HG03575 (cell line): ENCODE results near the gene ROCK2.

ENCODE experiments used
- ATAC-seq: cut with Tn5 transposase; IDR thresholded peaks from one replicate; pipeline ENCODE4 v1.9.1; 2021; ENCODE audit not compliant: unreplicated experiment, insufficient number of reproducible peaks, low FRiP score; ENCODE audit errors: extremely low read depth

Gene ROCK2

DNA sequence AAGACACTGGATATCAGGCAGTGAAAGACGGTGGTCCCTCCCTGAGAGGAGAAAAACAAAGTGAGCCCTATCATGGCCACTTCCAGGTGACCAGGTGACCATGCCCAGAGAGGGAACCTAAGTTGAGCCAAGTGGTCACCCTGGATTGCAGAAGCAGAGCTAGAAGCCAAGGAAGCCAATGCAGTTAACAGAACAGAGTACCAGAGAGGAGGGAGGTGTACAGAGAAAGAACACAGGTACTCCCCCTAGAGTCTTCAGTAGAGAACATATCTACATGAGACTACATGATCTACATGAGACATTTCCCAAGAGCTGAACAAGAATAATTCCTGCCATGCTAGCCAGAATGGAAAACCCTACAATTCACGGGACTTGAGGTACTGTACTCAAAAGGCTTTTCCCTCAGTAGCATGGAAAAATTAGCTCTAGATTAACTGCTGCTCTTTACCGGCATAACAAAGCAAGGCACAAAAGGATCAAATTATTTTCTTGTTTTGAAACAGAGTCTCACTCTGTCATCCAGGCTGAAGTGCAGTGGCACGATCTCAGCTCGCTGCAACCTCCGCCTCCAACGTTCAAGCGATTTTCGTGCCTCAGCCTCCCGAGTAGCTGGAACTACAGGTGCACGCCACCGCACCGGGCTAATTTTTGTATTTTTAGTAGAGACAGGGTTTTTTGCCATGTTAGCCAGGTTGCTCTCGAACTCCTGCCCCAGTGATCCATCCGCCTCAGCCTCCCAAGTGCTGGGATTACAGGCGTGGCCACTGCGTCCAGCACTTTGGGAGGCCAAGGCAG lies 23.5 kb downstream of the ROCK2 start:
- ATAC-seq, result no peak

DNA sequence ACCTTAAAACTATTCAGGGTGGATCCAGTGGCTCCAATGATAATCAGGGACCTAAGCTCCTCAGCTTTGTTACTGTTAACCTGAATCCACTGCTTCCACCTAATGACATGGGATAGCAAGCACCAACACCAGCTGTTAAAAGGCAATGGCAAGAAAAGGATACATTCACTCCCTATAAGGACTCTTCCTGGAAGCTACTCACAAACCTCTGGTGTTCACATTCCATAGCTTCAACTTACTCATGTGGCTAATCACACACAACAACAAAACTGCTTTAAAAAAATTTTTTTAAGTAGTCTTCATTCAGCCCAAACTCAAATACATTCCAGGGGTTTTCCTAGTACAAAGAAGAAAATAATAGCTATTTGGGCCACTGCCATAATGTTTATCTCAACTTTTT lies 24.5 kb downstream of the ROCK2 start:
- no peak for ATAC-seq

DNA sequence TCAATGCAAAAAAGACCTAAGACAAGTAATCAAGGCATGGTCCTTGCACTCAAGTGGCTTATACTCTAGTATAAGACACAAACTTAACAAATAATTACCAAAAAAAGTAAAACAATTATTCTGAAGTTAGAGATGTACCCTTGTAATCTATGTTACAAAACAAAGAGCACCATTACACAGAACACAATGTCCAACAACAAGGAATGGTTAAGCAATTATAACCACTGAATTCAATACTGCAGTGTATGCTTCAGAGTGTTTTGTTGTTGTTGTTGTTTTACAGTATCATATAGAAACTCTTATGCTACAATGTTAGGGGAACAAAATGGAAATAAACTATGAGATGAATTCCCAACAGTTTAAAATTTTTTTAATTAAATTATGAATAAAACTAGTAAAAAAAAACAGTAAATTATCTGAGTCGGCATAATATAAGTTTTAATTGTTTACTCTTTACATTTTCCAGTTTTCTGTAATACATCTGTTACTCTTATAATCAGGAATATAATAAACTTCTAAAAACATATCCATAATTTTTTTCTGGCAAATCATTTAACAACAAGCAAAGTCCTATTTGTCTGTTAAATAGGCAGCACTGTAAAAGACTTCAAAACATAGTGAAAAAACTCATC lies 29.2 kb downstream of the ROCK2 start:
- ATAC-seq, result no peak

DNA sequence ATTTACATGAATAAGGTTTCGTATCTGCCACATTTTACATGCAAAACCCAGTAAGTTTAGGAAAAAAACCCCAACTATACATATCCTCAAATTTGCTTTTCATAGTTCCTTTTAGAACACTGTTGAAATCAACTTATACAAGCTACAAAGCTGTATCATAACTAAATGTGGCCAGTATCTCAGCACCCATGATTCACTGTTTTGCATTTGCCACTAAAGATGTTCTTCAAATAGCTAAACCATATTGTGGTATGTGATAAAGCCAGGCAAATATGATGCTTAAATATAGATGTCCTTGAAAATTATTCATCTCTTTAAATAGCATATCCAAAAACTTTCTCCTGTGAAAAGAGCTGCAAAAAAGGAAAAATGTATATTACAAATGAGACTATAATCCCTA lies 29.9 kb downstream of the ROCK2 start:
- ATAC-seq, result no peak

DNA sequence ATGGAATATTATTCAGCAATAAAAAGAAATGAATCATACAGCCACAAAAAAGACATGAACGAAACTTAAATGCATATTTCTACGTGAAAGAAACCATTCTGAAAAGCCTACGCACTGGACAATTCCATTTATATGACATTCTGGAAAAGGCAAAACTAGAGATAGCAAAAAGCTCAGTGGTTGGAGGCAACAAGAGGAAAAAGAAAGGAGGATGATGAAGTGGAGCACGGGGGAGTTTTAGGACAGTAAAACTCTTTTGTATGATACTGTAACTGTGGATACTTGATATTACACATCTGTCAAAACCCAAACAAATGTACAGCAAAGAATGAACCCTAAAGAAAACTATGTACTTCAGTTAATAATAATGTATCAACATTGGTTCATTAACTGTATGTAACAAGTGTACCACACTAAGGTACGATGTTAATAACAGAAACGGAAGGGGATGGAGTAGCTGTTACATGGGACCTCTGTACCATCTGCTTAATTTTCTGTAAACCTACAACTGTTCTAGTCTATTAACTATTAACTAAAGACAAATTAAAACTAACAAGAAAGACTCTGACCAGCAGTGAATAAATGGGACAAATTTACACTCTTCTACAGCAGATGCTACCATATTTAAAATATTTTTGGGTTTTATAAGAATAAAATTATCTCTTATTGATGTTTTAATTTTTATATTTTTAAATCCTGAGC lies 31.5 kb downstream of the ROCK2 start:
- no peak for ATAC-seq

DNA sequence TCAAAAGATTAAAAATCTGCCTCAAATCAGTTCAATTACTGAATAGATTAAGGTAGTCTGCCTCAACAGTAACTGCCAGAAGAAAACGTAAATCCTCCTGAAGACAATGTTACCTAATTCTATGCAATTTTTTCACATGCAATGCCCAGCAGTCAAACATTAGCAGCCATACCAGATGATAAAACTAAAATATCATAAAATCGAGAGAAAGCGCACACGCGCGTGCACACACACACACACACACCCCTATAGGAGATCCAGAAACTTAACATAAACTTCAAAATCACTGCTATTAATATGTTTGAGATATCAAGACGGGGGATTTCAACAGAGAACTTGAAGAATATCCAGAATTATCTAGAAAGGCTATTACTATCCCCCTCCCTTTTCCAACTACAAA lies 32.9 kb downstream of the ROCK2 start:
- ATAC-seq, result no peak

DNA sequence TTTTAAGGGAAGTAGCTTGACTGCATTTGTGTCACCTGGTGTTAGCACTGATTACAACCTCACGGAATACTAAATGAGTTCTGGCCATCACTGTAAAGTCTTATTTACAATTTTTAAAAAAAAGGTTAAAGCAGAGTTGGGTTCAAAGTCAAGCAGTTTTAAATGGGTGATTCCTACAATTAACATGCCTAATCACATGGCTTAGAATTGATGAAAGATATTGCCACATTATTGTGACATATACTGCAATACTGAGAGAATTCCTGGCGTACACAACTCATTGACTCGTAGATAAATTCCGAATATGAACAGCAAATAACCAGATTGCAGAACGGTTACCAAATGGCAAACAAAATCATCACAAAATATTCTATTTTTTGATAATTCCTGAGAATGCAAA lies 34.2 kb downstream of the ROCK2 start:
- ATAC-seq, result no peak

DNA sequence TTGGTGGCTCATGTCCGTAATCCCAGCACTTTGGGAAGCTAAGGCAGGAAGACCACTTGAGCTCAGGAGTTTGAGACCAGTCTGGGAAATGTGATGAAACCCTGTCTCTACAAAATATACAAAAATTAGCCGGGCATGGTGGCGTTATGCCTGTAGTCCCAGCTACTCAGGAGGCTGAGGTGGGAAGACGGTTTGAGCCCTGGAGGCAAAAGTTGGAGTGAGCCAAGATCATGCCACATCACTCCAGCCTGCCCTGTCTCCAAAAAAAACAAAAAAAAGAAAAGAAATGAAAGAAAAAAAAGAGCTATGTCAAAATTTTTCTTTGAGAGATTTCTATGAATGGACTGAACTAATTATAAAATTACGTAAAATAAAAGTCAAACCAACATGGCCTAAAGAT lies 34.7 kb downstream of the ROCK2 start:
- ATAC-seq, result no peak

DNA sequence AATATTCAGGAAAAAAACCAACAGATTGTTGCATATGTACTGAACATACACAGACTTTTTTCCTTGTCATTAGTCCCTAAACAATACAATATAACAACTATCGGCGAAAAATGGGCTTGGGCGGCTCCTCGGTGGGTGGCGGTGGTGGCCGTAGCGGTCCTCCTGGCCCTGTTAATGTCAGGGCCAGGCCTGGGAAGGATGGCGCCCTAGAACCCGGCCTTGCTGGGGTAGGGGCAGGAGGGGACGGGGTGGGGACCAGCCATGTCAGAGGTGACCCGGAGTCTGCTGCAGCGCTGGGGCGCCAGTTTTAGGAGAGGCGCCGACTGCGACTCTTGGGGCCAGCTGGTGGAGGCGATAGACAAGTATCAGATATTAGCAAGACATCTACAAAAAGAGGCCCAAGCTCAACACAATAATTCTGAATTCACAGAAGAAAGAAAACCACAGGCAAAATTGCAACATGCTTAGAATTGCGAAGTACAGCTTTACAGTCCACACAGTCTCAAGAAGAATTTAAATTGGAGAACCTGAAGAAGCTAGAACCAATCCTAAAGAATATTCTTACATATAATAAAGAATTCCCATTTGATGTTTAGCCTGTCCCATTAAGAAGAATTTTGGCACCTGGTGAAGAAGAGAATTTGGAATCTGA lies 36.5 kb downstream of the ROCK2 start:
- no peak for ATAC-seq

DNA sequence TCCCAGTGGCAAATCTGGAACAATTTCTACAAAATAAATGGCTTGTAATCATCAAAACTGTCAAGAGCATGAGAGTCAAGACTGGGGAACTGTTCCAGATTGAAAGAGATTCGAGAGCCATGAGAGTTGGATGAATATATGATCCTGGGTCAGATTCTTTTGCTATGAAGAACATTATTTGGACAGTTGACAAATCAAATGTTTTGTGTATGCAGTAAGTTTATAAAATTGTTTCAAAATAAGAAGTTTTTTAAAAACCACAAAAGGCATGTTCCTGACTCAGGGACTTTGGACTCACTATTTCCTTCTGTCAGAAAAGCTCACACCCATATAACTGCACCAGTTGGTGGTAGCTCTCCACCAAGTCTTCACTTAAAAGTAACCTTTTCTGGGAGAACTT lies 38.5 kb downstream of the ROCK2 start:
- no peak for ATAC-seq

DNA sequence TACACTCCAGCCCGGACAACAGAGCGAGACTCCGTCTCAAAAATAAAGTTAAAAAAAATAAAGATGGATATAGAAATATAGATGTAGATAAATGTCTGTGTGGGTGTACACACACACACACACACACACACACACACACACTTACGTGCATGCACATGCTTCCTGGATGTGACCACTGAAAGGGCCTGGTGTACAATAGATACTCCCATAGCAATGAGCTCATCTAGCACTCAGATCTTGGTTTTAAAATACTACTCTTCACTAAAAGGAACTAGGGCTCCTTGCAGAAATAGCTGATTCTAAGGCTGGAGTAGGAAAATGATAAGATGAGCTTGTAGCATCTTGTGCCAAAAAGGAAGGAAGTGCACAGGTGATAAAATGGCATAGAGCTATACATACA lies 39.1 kb downstream of the ROCK2 start:
- ATAC-seq, result no peak

DNA sequence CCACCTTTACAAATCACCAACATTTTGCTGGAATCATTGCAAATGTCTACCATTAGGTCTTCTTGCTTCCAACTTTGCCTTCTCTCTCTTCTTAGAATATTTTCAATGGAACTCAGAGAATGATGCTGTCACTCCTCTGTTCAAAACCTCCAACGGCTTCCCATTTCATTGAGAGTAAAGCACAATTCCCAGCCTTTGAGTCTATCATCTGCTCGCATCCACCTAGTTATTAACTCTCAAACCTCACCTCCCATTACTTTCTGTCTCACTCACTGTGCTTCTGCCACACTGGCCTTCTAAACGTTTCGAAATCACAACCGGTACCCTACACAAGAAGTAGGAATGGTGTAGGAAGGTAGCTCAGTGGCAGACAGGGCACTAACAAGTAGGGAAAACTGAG lies 40.0 kb downstream of the ROCK2 start:
- no peak for ATAC-seq

DNA sequence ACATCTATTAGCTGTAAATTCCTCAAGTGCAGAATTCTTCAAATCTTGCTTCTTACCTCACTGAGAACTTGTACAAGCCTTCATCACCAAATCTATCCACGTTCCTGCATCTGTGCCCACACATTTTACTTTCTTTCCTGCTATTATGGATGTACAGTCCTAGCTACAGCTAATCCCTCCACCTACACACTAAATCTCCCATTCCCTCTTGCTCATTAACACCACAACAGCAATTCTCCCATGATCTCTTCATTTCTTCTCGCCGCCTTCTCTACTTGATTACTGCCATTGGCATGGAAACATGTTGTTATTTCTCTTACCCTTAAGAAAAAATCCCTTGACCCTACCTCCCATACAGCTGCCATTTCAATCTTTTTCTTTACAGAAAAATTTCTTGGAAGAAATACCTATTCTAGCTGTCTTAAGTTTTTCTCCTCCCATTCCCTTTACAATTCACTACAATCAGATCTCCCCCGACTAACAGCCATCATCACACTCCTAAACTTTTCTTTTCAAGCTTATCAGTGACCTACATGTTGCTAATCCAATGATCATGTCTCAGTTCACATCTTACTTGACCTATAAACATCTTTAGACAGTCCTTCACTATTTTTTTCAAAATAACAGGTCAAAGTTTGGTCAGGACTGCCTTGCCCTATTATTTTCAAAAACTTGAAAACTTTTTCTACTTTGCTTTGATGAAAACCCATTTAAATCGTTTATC lies 41.0 kb downstream of the ROCK2 start:
- no peak for ATAC-seq

DNA sequence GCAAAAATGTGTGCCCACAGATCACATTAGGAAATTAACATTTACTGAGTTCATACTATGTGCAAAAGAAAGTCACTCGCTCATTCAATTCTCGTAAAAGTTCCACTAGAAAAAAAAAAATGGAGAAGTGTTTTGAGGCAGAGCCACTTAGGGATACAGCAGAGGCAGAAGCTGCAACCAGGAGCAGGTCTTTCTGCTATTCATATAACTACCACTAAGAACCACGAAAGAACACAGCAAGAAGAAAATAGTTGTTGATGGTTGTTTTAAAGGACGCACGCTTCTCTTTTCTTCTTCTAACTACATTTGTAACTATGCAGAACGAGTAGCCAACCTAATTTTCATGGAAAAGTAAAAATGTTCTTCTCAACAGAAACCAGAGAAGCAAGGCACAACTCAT lies 45.0 kb downstream of the ROCK2 start:
- ATAC-seq, result no peak

DNA sequence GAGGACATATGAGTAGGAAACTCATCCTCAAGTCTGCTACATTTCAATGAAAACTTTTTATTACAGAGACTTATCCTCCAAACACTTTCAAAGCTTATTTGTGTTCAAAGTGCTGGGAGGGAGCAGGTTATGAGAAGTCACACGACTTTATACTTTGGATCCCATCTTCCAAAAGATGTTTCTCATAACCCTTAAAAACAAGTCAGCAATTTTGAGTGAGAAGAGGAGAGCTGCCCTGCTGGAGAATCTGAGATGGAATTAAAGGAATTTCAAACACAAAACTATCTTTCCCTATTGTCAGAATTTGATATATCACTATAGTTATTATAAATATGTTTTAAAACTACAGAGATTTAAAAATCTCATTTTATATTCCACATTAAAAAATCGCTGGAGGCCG lies 45.8 kb downstream of the ROCK2 start:
- ATAC-seq, result no peak

DNA sequence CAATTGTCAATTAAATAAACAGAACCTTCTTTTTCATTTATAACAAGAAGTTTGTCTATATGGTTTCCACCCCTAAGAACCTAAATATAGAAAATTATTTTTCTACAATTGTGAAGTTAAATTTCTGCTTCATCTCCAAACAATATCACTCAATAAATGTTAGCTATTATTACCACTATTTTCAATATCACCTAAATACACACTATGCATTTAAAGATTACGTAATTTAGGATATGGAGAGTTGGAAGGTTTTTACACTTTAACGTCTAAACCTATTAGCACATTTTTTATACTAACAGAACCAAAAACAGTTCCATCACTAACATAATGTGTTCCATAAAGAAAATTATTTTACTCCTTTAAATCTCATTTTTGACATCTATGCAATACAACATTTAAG lies 48.0 kb downstream of the ROCK2 start:
- no peak for ATAC-seq

DNA sequence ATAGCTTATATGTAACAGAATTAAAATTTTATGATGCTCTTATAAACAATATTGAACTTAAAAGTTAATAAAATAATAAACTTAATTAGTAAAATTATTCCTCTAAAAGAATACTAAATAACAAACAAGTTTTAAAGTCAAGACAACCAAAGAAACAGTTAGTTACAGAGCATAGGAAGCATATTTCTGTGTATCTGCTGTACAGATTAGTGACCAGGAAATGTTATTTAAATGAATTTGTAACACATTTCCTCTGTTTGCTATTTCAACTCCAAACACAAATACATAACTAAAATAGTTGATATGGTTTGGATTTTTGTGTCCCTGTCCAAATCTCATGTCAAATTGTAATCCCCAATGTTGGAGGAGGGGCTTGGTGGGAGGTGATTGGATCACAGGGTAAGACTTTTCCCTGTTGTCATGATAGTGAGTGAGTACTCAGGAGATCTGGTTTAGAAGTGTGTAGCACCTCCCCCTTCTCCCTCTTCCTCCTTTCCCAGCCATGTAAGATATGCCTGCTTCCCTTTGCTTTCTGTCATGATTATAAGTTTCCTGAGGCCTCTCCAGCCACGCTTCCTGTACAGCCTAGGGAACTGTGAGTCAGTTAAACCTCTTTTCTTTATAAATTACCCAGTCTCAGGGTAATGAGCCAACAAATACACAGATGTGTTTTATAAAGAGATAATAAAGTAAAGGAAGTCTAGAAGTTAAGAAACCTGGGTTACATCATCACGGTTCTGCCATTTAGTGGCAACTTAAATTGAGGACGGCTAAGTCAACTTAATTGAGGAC lies 51.8 kb downstream of the ROCK2 start:
- ATAC-seq, result no peak

DNA sequence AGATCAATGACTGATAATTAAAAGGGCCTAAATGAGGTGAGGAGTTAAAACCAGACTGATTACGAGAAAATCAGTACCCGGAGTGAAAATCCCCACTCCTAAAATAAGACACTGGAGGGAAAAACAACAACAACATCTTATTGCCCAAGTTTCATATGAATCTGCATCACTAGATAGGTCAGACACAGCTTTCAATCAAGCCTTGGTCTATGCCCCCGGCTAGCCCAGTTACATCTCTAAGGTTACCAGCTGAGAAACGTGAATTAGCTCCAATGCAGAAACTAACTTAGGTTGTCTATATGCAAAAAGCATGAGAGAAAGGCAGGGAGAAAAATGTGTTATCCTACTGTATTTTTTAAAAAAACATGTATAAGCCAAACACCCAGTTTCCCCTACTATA lies 53.7 kb downstream of the ROCK2 start:
- no peak for ATAC-seq
